Measurements from ENCODE around the gene MCTP1. TPM values are rescaled to one million over a fixed set of nuclear protein-coding genes. Genes with fewer than 3 reads are reported as not detected.
A peak's percentile ranks its signal among the peaks of the same experiment; 100 is the strongest.

The MCTP1 gene
- total and polyA plus RNA-seq, 2 donors from 2014 or later, result 1.4 to 19.3 TPM

DNA sequence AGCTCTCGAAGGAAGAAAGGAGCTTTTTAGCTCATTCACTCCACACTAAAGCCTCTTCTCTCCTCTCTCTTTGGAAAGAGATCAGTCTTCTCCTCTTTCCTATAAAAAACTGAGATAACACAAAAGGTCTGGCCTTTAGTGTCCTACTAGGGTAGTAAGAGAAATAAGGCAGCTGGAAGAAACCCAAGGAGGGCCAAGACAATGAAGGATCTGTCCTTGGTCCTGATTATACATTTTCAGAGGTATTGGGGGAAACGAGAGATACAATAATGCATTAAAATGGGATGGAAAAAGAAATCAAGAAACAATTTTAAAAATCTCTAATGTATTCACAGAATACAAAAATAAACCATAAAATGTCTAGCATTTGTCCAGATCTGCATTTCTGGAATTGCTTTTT lies 482.4 kb downstream of the MCTP1 start:
- TF ChIP-seq, protein P1, sequence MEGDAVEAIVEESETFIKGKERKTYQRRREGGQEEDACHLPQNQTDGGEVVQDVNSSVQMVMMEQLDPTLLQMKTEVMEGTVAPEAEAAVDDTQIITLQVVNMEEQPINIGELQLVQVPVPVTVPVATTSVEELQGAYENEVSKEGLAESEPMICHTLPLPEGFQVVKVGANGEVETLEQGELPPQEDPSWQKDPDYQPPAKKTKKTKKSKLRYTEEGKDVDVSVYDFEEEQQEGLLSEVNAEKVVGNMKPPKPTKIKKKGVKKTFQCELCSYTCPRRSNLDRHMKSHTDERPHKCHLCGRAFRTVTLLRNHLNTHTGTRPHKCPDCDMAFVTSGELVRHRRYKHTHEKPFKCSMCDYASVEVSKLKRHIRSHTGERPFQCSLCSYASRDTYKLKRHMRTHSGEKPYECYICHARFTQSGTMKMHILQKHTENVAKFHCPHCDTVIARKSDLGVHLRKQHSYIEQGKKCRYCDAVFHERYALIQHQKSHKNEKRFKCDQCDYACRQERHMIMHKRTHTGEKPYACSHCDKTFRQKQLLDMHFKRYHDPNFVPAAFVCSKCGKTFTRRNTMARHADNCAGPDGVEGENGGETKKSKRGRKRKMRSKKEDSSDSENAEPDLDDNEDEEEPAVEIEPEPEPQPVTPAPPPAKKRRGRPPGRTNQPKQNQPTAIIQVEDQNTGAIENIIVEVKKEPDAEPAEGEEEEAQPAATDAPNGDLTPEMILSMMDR (IDR thresholded peaks at IDR 0.05; ENCODE audit: borderline replicate concordance, extremely low read depth, insufficient read depth), result no peak
- FAIRE-seq (no peak), DNase-seq (peak in 1 of 5 donors; percentile 25)
- no peaks in the 10 kb centered on the region for H3K36me3 ChIP-seq (ENCODE audit: control insufficient read depth in 2 of 3, insufficient read depth in 3 of 3, low read length in 3 of 3)
- intact Hi-C loops (cut with DNase I), result no loop called here
- H3K9me3 ChIP-seq (ENCODE audit: control insufficient read depth in 2 of 3, insufficient read depth in 1 of 3, low read length in 3 of 3), result no peaks in the 10 kb centered on the region
- no peak overlapping the region for H3K9ac ChIP-seq (ENCODE audit: low read length in 3 of 3)
- no peaks in the 10 kb centered on the region for H3K27me3 ChIP-seq (ENCODE audit: control insufficient read depth, insufficient read depth, low read length)
- no peaks in the 10 kb centered on the region for H3K4me1 ChIP-seq (ENCODE audit: control insufficient read depth in 2 of 3, insufficient read depth in 2 of 3, low read depth in 1 of 3, low read length in 3 of 3)
- H3K4me3 ChIP-seq (ENCODE audit: low read length in 3 of 3), result no peak overlapping the region
- H3K27ac ChIP-seq (ENCODE audit: low read depth in 2 of 2, low read length in 2 of 2), result no peak overlapping the region

DNA sequence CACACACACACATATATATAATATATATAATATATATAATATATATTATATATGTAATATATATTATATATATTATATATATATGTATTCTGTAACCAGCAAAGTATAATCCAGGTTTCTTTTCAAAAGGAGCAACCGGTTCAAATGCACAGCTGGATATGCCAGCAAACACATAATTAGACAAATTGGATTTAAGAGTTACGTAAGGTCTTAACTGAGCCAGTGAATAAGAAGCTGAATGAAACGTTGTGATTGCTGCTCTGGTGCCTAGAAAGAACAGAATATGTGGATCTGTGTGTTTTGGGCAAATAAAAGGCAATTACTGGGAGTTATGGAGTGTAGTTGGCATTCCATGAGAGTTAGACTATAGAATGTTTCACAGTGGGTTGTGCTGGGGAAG lies 488.3 kb downstream of the MCTP1 start:
- Histone ChIP-seq H3K4me3 (ENCODE audit: low read length in 3 of 3) (no peak overlapping the region), H3K36me3 (ENCODE audit: control insufficient read depth in 2 of 3, insufficient read depth in 3 of 3, low read length in 3 of 3) (no peaks in the 10 kb centered on the region), H3K4me1 (ENCODE audit: control insufficient read depth in 2 of 3, insufficient read depth in 2 of 3, low read depth in 1 of 3, low read length in 3 of 3) (no peaks in the 10 kb centered on the region), H3K9me3 (ENCODE audit: control insufficient read depth in 2 of 3, insufficient read depth in 1 of 3, low read length in 3 of 3) (no peaks in the 10 kb centered on the region), H3K27ac (ENCODE audit: low read depth in 2 of 2, low read length in 2 of 2) (no peak overlapping the region), H3K27me3 (ENCODE audit: control insufficient read depth, insufficient read depth, low read length) (no peaks in the 10 kb centered on the region), H3K9ac (ENCODE audit: low read length in 3 of 3) (no peak overlapping the region)
- intact Hi-C loops (cut with DNase I), result no loop called here
- DNase-seq (no peak), FAIRE-seq (no peak)
- TF ChIP-seq, protein P1 (IDR thresholded peaks at IDR 0.05; ENCODE audit: borderline replicate concordance, extremely low read depth, insufficient read depth), result no peak

DNA sequence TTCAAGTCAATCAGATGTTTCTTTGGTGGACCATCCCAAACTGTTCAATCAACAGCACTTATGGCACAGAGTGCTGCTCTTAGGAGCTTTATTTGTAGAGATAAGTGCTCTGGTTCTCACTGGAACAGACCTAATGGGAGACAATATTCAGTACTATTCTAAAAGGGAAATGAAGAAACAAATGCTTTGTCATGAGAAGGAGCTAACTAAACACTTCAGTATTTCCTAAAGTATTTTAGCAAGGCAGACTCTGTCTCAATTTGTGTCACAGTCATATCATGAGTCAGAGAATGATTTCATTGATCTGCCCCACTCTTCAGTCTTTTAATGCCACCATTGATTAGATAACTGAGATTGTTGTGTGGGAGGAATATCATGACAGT lies 491.1 kb downstream of the MCTP1 start:
- H3K36me3 ChIP-seq (ENCODE audit: control insufficient read depth in 2 of 3, insufficient read depth in 3 of 3, low read length in 3 of 3), result no peaks in the 10 kb centered on the region
- no peak overlapping the region for H3K9ac ChIP-seq (ENCODE audit: low read length in 3 of 3)
- H3K9me3 ChIP-seq (ENCODE audit: control insufficient read depth in 2 of 3, insufficient read depth in 1 of 3, low read length in 3 of 3), result no peaks in the 10 kb centered on the region
- intact Hi-C loops (cut with DNase I), result no loop called here
- H3K27me3 ChIP-seq (ENCODE audit: control insufficient read depth, insufficient read depth, low read length), result no peaks in the 10 kb centered on the region
- no peak overlapping the region for H3K4me3 ChIP-seq (ENCODE audit: low read length in 3 of 3)
- FAIRE-seq (no peak), DNase-seq (no peak)
- TF ChIP-seq, protein P1 (IDR thresholded peaks at IDR 0.05; ENCODE audit: borderline replicate concordance, extremely low read depth, insufficient read depth), result no peak
- no peak overlapping the region for H3K27ac ChIP-seq (ENCODE audit: low read depth in 2 of 2, low read length in 2 of 2)
- no peaks in the 10 kb centered on the region for H3K4me1 ChIP-seq (ENCODE audit: control insufficient read depth in 2 of 3, insufficient read depth in 2 of 3, low read depth in 1 of 3, low read length in 3 of 3)

DNA sequence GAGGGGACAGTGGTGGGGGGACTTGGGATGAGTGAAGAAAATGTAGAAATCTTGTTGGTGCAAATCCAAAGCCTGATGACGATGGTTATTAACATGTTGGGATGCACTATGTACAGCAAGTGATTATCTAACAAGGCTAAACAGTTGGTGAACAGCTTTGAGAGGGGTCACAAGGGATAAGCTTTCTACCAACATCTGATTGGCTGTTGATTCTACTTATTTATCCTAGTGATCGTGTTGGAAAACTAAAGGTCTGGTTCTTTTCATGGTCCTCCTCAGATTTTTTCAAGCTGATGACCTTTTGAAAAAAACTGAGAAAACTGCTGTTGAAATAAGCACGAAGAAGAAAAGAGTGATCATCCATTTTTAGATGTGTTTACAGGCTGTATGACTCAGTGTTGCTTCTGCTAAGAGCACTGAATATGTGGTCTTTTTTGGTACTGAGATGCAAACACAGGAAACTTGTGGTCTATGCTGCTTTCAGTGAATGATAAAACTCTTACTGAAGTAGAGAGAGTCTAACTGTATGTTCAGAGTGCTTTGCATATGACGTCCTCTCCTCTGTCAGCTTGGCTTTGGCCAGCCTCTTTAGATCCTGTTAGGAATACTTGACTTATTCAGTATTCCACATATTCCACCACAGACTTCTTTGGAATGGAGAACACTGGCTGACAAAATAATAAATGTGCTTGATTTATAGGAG lies 491.6 kb downstream of the MCTP1 start:
- no peak for FAIRE-seq

More for the DNA sequence above, 491.6 kb downstream of the MCTP1 start:
- no peak for DNase-seq
- H3K27me3 ChIP-seq (ENCODE audit: control insufficient read depth, insufficient read depth, low read length), result no peaks in the 10 kb centered on the region
- H3K36me3 ChIP-seq (ENCODE audit: control insufficient read depth in 2 of 3, insufficient read depth in 3 of 3, low read length in 3 of 3), result no peaks in the 10 kb centered on the region
- no peak overlapping the region for H3K4me3 ChIP-seq (ENCODE audit: low read length in 3 of 3)
- H3K4me1 ChIP-seq (ENCODE audit: control insufficient read depth in 2 of 3, insufficient read depth in 2 of 3, low read depth in 1 of 3, low read length in 3 of 3), result no peaks in the 10 kb centered on the region
- no peak overlapping the region for H3K9ac ChIP-seq (ENCODE audit: low read length in 3 of 3)
- H3K9me3 ChIP-seq (ENCODE audit: control insufficient read depth in 2 of 3, insufficient read depth in 1 of 3, low read length in 3 of 3), result no peaks in the 10 kb centered on the region
- intact Hi-C loops (cut with DNase I), result no loop called here
- no peak overlapping the region for H3K27ac ChIP-seq (ENCODE audit: low read depth in 2 of 2, low read length in 2 of 2)
- TF ChIP-seq, protein P1 (IDR thresholded peaks at IDR 0.05; ENCODE audit: borderline replicate concordance, extremely low read depth, insufficient read depth), result no peak

Data from kidney (tissue), 14 donors.